ENCODE results near the gene FBN2.

Gene FBN2

GRCh38 chr5:128287740-128288139 is 250.3 kb downstream of the FBN2 start:
- DNase-seq, result no peak

DNA sequence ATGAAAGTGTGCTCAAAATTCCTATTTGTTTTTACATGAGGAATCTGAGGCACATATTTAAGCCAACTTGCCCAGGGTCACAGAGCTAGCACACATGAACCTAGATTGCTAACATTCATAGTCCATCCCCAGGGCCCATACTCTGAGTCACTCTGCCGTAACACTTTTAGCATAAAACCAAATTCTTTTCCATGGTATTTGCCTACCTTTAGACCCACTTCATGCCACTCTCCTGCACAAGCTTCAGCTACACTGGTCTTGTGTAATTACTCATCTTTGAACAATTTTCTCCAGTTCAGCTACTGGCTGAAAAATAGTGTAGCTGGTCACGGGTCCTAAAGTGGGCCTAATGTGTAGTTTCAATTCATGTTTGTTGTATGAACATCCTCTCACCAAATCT is 253.8 kb downstream of the FBN2 start:
- DNase-seq, result no peak

DNA sequence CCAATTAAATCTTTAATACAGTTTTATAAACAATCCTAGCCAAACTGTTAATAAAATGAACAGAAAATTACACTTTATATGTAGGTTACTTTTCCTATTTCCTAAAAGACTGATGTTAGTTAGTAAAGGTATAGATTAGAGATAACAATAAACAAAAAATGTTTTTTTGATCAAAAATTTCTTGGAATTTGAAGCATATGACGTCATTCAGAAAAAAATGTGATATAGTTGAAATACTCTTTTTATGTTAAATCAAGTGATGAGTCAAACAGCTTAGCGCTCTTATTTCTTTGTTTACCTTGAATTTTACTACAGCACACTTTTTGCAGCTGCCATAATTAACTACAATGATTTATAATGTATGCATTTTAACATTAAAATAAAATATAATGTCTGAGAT is 258.7 kb downstream of the FBN2 start:
- no peak for DNase-seq

- no peak for DNase-seq
Measured at GRCh38 chr5:128276537-128277216, 261.4 kb downstream of the FBN2 start.

DNA sequence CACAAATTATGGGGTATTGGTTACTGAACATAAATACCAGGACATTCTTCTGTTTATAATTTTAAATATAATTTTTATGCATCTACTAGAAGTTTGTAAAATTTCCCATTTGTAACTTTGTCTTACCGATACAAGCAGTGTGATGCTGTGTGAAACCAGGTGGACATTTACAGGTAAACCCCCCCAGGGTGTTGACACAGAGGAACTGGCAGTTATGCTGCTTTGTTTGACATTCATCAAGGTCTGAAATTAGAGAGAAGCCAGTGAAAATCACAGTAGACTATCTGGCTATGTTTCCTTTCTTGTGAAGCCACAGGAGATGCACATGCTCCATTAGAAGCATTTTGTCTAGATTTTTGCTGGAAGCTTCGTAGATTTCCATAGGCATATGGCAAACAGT is 263.6 kb downstream of the FBN2 start:
- DNase-seq, result no peak

- no peak for DNase-seq
Measured at GRCh38 chr5:128273736-128274135, 264.3 kb downstream of the FBN2 start.

GRCh38 chr5:128271859-128272464 is 266.1 kb downstream of the FBN2 start:
- DNase-seq, result no peak

- no peak for DNase-seq
Measured at GRCh38 chr5:128271071-128271470, 267.0 kb downstream of the FBN2 start.

GRCh38 chr5:128264564-128265360 is 273.3 kb downstream of the FBN2 start:
- no peak for DNase-seq

DNA sequence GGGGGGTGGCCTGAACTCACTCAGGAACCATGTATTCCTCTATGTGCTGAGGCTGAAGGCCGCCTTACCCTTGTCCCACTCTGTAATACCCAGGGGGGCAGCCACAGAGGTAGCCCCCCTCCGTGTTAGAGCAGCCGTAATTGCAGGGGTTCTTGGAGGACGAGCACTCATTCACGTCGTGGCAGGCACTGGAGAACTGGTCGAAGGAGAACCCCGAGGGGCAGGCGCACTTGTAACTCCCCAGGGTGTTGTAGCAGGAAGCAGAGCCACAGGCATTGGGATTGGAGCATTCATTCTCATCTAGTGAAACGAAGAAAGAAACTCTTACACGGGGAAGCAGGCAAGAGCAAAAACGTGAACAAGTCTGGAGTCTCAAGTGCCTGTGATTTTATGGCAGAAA is 274.7 kb downstream of the FBN2 start:
- DNase-seq, result no peak

GRCh38 chr5:128262911-128263310 is 275.1 kb downstream of the FBN2 start:
- no peak for DNase-seq

GRCh38 chr5:128259607-128260021 is 278.4 kb downstream of the FBN2 start:
- DNase-seq, result no peak

DNA sequence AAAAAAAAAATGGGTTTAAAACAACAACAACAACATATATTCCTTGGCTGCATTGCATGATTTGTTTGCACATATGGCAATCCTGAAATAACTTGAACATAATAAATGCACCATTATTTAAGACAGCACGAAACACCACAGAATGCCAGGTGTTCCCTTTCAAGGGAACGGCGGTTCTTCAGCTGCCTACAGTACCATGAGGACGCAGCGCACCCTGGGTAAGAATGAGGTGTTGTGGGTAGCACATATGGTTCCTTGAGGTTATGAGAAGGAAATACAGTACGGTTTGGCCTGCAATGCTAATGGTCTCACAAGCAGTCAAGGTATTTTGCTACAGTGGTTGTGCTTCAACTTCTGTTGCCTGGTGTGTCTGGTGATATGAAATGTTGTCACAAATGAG is 279.7 kb downstream of the FBN2 start:
- DNase-seq, result no peak

DNA sequence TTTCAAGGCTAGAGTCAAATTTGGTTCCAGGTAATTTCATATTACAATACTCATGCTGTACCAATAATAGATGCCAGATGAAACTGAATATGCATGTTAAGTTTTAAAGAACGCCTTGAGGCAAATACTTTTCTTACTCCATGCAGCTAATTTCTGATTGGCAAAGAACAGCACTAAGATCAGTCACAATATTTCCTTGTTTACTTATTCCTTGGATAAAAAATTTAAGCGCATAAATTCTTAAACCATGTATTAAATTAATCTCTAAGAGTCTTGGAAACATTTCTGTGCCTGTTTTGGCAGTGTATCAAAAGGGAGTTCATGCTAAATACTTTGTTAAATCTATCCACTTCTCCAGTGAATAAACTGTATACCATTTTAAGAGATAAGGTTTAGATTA is 281.0 kb downstream of the FBN2 start:
- DNase-seq, result no peak

- DNase-seq, result no peak
Measured at GRCh38 chr5:128254789-128255188, 283.3 kb downstream of the FBN2 start.

DNA sequence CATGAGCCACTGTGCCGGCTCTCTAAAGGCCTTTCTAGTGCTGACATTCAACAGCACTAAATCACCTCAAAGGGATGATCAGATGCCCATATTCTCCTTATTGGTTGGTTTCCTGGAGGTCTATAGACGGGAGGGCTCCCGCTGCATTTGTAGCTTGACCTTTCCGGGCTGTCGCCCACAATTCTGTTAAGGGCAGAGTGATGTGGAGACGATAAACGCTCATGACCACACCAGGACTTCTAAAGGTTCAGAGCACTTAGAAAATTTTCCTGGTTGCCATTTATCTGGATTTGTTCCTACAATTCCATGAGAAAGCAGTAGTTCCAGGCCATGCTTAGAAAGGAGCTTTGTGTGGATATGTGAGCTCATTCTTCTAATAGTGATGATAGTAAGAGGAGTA is 284.2 kb downstream of the FBN2 start:
- no peak for DNase-seq

DNA sequence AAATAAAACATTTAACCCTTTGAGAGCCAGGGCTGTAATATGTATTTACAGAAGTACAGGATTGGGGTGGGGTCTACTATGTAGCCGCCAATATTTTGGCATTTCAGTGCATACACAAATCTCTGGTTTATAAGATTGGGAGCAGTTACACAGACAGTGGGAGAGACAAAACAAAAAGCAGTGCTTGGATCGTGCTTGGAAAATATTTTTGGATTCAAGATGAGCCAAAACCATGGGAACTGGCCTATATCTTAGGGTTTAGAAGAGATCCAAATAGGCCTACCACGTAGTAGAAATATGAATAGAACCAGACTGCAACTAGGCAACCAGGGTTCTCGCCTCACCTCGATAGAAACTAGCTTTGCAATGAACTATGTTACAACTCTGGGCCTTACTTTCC is 284.9 kb downstream of the FBN2 start:
- DNase-seq, result no peak

DNA sequence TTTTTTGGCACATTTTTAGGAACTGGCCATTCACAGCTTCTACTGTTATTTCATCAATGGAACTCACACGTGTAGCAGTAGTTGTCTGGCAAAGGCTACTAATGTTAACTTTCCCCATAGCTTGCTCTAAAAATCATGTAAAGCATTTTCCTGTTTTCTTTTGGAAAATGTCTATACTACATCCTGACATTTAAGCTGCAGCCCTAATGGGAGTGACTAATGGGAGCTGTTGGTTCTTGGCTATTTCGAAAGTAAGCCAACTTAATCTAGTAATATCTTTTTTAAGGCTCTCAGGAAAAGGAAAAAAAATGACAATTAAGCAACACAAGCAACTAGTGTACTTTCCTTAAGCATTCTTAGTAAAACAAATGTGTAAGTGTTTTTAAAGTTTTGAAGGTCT is 285.3 kb downstream of the FBN2 start:
- no peak for DNase-seq

GRCh38 chr5:128252196-128252595 is 285.8 kb downstream of the FBN2 start:
- no peak for DNase-seq

DNA sequence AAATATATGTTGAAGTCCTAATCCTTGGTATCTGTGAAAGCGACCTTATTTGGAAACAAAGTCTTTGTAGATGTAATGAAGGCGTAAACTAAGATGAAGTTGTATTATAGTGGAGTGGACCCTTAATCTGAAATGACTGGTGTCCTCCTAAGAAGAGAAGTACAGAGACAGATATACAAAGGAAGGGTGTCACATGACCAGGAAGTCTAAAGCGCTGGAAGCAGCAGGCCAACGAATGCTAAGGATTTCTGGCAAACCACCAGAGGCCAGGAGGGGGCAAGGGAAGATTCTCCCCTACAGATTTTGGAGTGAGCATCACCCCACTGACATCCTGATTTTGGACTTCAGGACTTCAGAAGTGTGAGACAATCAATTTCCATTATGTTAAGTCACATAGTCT is 292.1 kb downstream of the FBN2 start:
- DNase-seq, result no peak

GRCh38 chr5:128243958-128244582 is 294.0 kb downstream of the FBN2 start:
- DNase-seq, result no peak

DNA sequence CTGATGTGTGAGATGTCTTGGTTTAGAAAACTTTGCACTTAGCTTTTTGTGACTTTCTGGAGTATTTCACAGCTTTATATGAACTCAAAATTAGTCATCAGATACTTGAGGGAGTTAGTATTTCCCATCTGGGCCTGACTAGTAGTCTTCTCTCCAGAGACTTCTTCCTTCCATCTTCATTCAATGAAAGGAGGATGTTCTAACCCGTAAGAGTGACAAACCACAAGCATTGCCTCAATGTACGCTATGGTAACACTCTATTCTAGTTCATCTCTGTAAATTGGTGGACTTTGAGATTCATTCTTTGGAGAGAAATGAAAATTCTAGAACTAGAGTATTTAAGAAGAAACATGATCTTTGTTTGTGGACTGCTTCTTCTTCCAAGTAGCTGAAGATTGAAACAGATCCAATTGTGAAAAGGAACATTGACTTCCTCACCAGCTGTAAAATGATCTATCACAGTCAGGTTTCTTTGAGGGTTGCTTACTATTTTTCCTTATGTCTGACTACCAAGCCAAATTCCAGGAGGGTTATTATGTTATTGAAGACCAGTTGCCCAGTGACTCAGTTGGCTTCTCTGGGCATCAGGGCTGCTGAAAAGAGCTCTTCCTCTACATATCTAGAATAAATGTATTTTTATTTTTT is 296.9 kb downstream of the FBN2 start:
- DNase-seq, result no peak

DNA sequence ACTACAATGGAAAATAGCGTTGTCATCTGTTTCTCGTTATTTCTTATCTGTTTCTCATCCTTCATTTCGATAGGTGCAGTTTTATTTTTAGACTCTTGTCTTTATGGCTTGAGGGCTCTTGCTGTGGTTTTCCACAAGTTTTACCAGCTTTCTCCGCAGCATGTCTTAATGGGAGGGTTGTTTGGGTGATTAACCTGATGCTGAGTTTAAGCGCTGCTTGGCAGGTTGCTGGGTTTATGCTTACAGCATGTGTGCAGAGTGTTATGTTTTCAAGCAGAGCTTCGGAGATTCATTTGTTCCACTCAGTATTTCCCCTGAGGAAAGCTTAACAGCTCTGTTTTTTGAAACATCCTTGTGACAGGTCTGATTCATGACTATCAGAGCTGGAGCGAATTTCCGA is 300.5 kb downstream of the FBN2 start:
- no peak for DNase-seq

Measured in activated T-cell treated with anti-CD3 and anti-CD28 coated beads, Interleukin-2, amount 50 U/mL, for 1 hour (primary cell).